Measurements from ENCODE around the gene ANKHD1.

DNA sequence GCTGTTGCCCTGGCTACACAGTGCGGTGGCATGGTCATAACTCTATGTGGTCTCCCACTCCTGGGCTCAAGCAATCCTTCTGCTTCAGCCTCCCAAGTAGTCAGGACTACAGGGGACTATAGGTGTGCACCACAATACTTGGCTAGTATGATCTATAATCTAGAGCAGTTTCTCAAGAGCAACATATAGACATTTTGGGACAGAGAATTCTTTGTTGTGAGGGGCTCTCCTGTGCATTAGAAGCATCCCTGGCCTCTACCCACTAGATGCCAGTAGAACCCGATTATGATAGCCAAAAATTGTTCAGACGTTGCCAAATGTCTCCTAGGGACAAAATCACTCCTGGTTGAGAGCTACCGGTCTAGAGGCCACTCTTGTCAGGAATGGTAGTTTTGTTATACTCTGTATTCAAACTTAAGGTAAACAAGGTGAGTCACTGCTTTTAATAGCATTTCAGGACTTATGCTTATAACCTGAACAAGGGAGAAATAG, 7.2 kb downstream of the ANKHD1 start:
- TF ChIP-seq, protein P1, sequence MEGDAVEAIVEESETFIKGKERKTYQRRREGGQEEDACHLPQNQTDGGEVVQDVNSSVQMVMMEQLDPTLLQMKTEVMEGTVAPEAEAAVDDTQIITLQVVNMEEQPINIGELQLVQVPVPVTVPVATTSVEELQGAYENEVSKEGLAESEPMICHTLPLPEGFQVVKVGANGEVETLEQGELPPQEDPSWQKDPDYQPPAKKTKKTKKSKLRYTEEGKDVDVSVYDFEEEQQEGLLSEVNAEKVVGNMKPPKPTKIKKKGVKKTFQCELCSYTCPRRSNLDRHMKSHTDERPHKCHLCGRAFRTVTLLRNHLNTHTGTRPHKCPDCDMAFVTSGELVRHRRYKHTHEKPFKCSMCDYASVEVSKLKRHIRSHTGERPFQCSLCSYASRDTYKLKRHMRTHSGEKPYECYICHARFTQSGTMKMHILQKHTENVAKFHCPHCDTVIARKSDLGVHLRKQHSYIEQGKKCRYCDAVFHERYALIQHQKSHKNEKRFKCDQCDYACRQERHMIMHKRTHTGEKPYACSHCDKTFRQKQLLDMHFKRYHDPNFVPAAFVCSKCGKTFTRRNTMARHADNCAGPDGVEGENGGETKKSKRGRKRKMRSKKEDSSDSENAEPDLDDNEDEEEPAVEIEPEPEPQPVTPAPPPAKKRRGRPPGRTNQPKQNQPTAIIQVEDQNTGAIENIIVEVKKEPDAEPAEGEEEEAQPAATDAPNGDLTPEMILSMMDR (IDR thresholded peaks at IDR 0.05) = peak; percentile 18 to 36 (median 27)
- no peak for TF ChIP-seq POLR2A (IDR thresholded peaks at IDR 0.05)
